ENCODE results near the gene HERC5. TPM values are rescaled to one million over a fixed set of nuclear protein-coding genes. Genes with fewer than 3 reads are reported as not detected.
"Not testable (repeated sequence)": the region's sequence is repeated elsewhere in the genome, so short reads cannot be mapped to it uniquely, and the experiment has no call there.

HERC5 gene
- total RNA-seq, 1 experiment from 2014 or later: 17.2 TPM

DNA sequence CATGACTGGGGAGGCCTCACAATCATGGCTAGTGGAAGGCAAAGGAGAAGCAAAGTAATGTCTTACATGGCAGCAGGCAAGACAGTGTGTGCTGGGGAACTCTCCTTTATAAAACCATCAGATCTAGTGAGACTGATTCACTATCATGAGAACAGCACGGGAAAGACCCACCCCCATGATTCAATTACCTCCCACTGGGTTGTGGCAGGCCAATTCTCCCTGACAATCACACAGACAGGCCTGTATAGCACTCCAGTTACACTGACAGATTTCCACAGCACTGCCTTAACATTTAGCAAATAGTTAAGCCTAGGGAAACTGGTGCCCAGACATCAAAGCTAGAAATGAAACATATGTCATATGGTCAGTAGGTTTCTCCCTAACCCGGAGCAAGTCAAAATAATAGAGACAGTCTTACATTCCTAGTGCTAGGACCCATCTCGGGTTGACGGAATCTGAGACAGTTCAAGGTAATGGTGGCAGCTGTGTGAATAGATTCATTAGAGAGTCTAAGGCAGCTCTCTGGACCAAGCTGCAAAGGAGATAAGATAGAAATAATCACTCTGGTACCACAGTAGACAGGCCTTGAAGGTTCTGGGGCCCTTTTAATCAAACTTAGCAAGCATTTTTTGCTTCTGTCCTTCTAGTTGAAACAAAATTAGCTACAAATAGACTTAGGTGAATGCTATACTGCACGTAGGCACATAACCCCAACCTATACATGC lies 9.4 kb upstream of the HERC5 start:
- H3K79me2 ChIP-seq (ENCODE audit: insufficient read depth, low read length): no peaks in the 10 kb centered on the region

GRCh38 chr4:88448211-88448765 lies 8.6 kb upstream of the HERC5 start:
- not testable (repeated sequence) for H3T11ph ChIP-seq (ENCODE audit: low read length); H3K4me3 Mint-ChIP-seq; H2AFZ ChIP-seq (ENCODE audit: low read length); H2BK12ac ChIP-seq (ENCODE audit: insufficient read length, low read depth, low read length); DNase-seq; H3K9me3 ChIP-seq (ENCODE audit: control insufficient read depth, low read depth, low read length); H3K23me2 ChIP-seq (ENCODE audit: insufficient read length, low read depth, low read length, poor library complexity, severe bottlenecking); H3K9ac ChIP-seq (ENCODE audit: extremely low read depth, insufficient read length, low read length); H4K5ac ChIP-seq (ENCODE audit: insufficient read length, low read depth, low read length); H4K8ac ChIP-seq (replicated peaks; ENCODE audit: insufficient read length, low read depth, low read length); H3K79me1 ChIP-seq (ENCODE audit: insufficient read depth, low read depth, low read length, poor library complexity, severe bottlenecking); H3K27ac ChIP-seq (ENCODE audit: insufficient read length, low read depth, low read length); H3K14ac ChIP-seq (ENCODE audit: insufficient read depth, low read length); H3K27me3 ChIP-seq (ENCODE audit: insufficient read depth, low read length); H3K4me2 ChIP-seq (ENCODE audit: insufficient read depth, insufficient read length, low read length); H4K91ac ChIP-seq (ENCODE audit: insufficient read length, low read depth, low read length); H3K23ac ChIP-seq (ENCODE audit: insufficient read length, low read depth, low read length); H3K4me1 ChIP-seq (ENCODE audit: insufficient read depth, low read length); H4K20me1 ChIP-seq (ENCODE audit: control insufficient read depth, insufficient read depth, insufficient read length); H3K79me2 ChIP-seq (ENCODE audit: insufficient read depth, low read length); H3K4ac ChIP-seq (ENCODE audit: low read depth, low read length); H3K27me3 Mint-ChIP-seq (ENCODE audit: low read depth); H2BK15ac ChIP-seq (ENCODE audit: low read depth, low read length); H2AK5ac ChIP-seq (ENCODE audit: insufficient read length, low read length); H2BK5ac ChIP-seq (ENCODE audit: insufficient read length, low read length); H2BK120ac ChIP-seq (ENCODE audit: low read depth, low read length, poor library complexity, severe bottlenecking); H3K18ac ChIP-seq (ENCODE audit: insufficient read length, low read depth, low read length); H3K9me3 Mint-ChIP-seq; H3K36me3 Mint-ChIP-seq (ENCODE audit: insufficient read depth in 1 of 3, low read depth in 3 of 3); H3K56ac ChIP-seq (ENCODE audit: insufficient read length, low read depth, low read length); H2BK20ac ChIP-seq (ENCODE audit: low read depth, low read length, poor library complexity, severe bottlenecking)
- Mint-ChIP-seq H3K4me1 (peaks cover 16 to 34% of the 10 kb centered on the region in 2 experiments), H3K27ac (peak overlapping the region in 1 of 3 experiments; percentile 35; a peak in 1 of 7 replicates)
- WGBS (ENCODE audit: extremely low coverage, insufficient read length, low lambda C conversion rate): no CpG with 5 or more reads among the region's 7 CpGs

More for the DNA sequence above, 9.4 kb upstream of the HERC5 start:
- Histone ChIP-seq H3K23me2 (ENCODE audit: insufficient read length, low read depth, low read length, poor library complexity, severe bottlenecking) (no peaks in the 10 kb centered on the region), H3K27me3 (ENCODE audit: insufficient read depth, low read length) (no peaks in the 10 kb centered on the region), H4K8ac (replicated peaks; ENCODE audit: insufficient read length, low read depth, low read length) (no peak overlapping the region), H4K91ac (ENCODE audit: insufficient read length, low read depth, low read length) (no peak overlapping the region), H3K79me1 (ENCODE audit: insufficient read depth, low read depth, low read length, poor library complexity, severe bottlenecking) (no peaks in the 10 kb centered on the region), H3K4me1 (ENCODE audit: insufficient read depth, low read length) (peaks cover 5% of the 10 kb centered on the region; the same call in 1 of the 2 replicates), H3K4me2 (ENCODE audit: insufficient read depth, insufficient read length, low read length) (no peak overlapping the region), H2BK120ac (ENCODE audit: low read depth, low read length, poor library complexity, severe bottlenecking) (no peak overlapping the region), H3K14ac (ENCODE audit: insufficient read depth, low read length) (no peak overlapping the region), H2AFZ (ENCODE audit: low read length) (no peak overlapping the region), H2BK15ac (ENCODE audit: low read depth, low read length) (no peak overlapping the region), H3K9me3 (ENCODE audit: control insufficient read depth, low read depth, low read length) (no peaks in the 10 kb centered on the region), H2AK5ac (ENCODE audit: insufficient read length, low read length) (no peak overlapping the region), H4K20me1 (ENCODE audit: control insufficient read depth, insufficient read depth, insufficient read length) (no peaks in the 10 kb centered on the region), H2BK12ac (ENCODE audit: insufficient read length, low read depth, low read length) (no peak overlapping the region), H3K9ac (ENCODE audit: extremely low read depth, insufficient read length, low read length) (no peak overlapping the region), H3K18ac (ENCODE audit: insufficient read length, low read depth, low read length) (no peak overlapping the region), H3T11ph (ENCODE audit: low read length) (no peak overlapping the region), H3K56ac (ENCODE audit: insufficient read length, low read depth, low read length) (no peak overlapping the region), H2BK20ac (ENCODE audit: low read depth, low read length, poor library complexity, severe bottlenecking) (no peak overlapping the region), H3K23ac (ENCODE audit: insufficient read length, low read depth, low read length) (no peak overlapping the region), H3K4ac (ENCODE audit: low read depth, low read length) (no peak overlapping the region), H2BK5ac (ENCODE audit: insufficient read length, low read length) (no peak overlapping the region), H4K5ac (ENCODE audit: insufficient read length, low read depth, low read length) (no peak overlapping the region), H3K27ac (ENCODE audit: insufficient read length, low read depth, low read length) (no peak overlapping the region)
- no peaks in the 10 kb centered on the region for H3K27me3 Mint-ChIP-seq (ENCODE audit: low read depth)
- H3K27ac Mint-ChIP-seq: no peak overlapping the region
- WGBS (ENCODE audit: extremely low coverage, insufficient read length, low lambda C conversion rate): no CpG with 5 or more reads among the region's 5 CpGs
- H3K36me3 Mint-ChIP-seq (ENCODE audit: insufficient read depth in 1 of 3, low read depth in 3 of 3): peaks cover 5 to 8% (median 8%) of the 10 kb centered on the region in 3 experiments; a peak in 6 of 7 replicates
- peaks cover 4 to 6% of the 10 kb centered on the region in 2 experiments; a peak in 3 of 5 replicates for H3K9me3 Mint-ChIP-seq
- H3K4me1 Mint-ChIP-seq: peaks cover 20 to 39% of the 10 kb centered on the region in 2 experiments
- TF ChIP-seq, protein P1, sequence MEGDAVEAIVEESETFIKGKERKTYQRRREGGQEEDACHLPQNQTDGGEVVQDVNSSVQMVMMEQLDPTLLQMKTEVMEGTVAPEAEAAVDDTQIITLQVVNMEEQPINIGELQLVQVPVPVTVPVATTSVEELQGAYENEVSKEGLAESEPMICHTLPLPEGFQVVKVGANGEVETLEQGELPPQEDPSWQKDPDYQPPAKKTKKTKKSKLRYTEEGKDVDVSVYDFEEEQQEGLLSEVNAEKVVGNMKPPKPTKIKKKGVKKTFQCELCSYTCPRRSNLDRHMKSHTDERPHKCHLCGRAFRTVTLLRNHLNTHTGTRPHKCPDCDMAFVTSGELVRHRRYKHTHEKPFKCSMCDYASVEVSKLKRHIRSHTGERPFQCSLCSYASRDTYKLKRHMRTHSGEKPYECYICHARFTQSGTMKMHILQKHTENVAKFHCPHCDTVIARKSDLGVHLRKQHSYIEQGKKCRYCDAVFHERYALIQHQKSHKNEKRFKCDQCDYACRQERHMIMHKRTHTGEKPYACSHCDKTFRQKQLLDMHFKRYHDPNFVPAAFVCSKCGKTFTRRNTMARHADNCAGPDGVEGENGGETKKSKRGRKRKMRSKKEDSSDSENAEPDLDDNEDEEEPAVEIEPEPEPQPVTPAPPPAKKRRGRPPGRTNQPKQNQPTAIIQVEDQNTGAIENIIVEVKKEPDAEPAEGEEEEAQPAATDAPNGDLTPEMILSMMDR (conservative IDR thresholded peaks at IDR 0.05): no peak
- H3K4me3 Mint-ChIP-seq: no peak overlapping the region; a peak in 1 of 5 replicates
- DNase-seq: no peak
